K562 (cell line): Measurements from ENCODE around the gene CDSN. TPM values are rescaled to one million over a fixed set of nuclear protein-coding genes. Genes with fewer than 3 reads are reported as not detected.

ENCODE experiments used
- ATAC-seq: fragments of 200-7000 bp; cut with Tn5 transposase; 3 replicates; pipeline ENCODE4 v1.9.1; 2020; ENCODE audit warnings: moderate library complexity
- BruUV-seq: library from RNA; stranded (reverse); fragments of 400-500 nt; replicated peaks from 2 replicates; lab custom pipeline; 2021; lab: Mats Ljungman, UMichigan
- CTCF ChIA-PET: fragments of 300-600 bp; formaldehyde crosslinking; extraction: SDS; loops from one replicate; lab custom pipeline; 2021; ENCODE audit warnings: low intra/inter-chr PET ratio; lab: Yijun Ruan, JAX
- POLR2A ChIA-PET: fragments of 300-600, 350-650 bp; sonication (Branson Sonifier 250); formaldehyde crosslinking; extraction: SDS; loops from one replicate; lab custom pipeline; 2021; ENCODE audit warnings: antibody characterized with exemption, inconsistent platforms; lab: Yijun Ruan, JAX
- DNase-seq, 4 experiments: peaks; one replicate each; pipeline versions ENCODE4 v3.0.0 to v3.0.0-alpha.2; 2011 to 2018; ENCODE audit warnings: low spot score in 3 of 4, mixed read lengths in 3 of 4; ENCODE audit errors: extremely low read depth in 1 of 4
- FAIRE-seq: peaks from 2 replicates; lab custom pipeline; 2011; peaks lifted over from hg19 to GRCh38; lab: Jason Lieb, UNC
- H2AFZ ChIP-seq: 2 replicates; pipeline ENCODE4 v1.6.0; 2011; ENCODE audit warnings: low read depth, low read length, control low read depth, inconsistent platforms
- H3K27ac ChIP-seq: fragments of 200-600 bp; 3 replicates; pipeline ENCODE4 v1.8.0; 2011; ENCODE audit warnings: low read depth, mild to moderate bottlenecking, control low read depth, inconsistent platforms, low read length, moderate library complexity, mixed read lengths; ENCODE audit errors: extremely low read depth
- H3K27me3 ChIP-seq, 2 experiments: fragments of 300-600 bp in 1 of 2; 2 replicates in 1 of 2; 3 replicates in 1 of 2; pipeline versions ENCODE4 v1.6.0 to v1.8.0; 2011; ENCODE audit warnings: inconsistent platforms in 2 of 2, low read length in 2 of 2, mild to moderate bottlenecking in 1 of 2, mixed read lengths in 1 of 2, moderate library complexity in 1 of 2; ENCODE audit not compliant: control insufficient read depth in 2 of 2, insufficient read depth in 2 of 2
- H3K36me3 ChIP-seq: fragments of 300-600 bp; 3 replicates; pipeline ENCODE4 v1.8.0; 2011; ENCODE audit warnings: mild to moderate bottlenecking, low read length, inconsistent platforms; ENCODE audit not compliant: control insufficient read depth, insufficient read depth
- H3K4me1 ChIP-seq, 2 experiments: fragments of 200-600 bp in 1 of 2; replicated peaks in 1 of 2; 2 replicates in 1 of 2; 3 replicates in 1 of 2; pipeline versions ENCODE4 v1.5.1 to v1.8.0; 2011; ENCODE audit warnings: inconsistent platforms in 2 of 2, low read length in 2 of 2, mild to moderate bottlenecking in 1 of 2, mixed read lengths in 1 of 2, moderate library complexity in 1 of 2; ENCODE audit not compliant: control insufficient read depth in 2 of 2, insufficient read depth in 2 of 2
- H3K4me2 ChIP-seq: 2 replicates; pipeline ENCODE4 v1.6.1; 2011; ENCODE audit warnings: low read length, control low read depth, inconsistent platforms, mixed read lengths; ENCODE audit not compliant: insufficient read depth
- H3K4me3 ChIP-seq: fragments of 200-600 bp; sonication (generic), shearing (Covaris generic); 2 replicates; pipeline ENCODE4 v1.5.1; 2016; ENCODE audit warnings: control low read depth, inconsistent platforms
- H3K79me2 ChIP-seq: fragments of 200-600 bp; 3 replicates; pipeline ENCODE4 v1.8.0; 2011; ENCODE audit warnings: low read length, inconsistent platforms; ENCODE audit not compliant: control insufficient read depth, insufficient read depth
- H3K9ac ChIP-seq, 2 experiments: 2 replicates each; pipeline versions ENCODE4 v1.6.0 to v1.6.1; 2011; ENCODE audit warnings: low read depth in 2 of 2, low read length in 2 of 2, control low read depth in 1 of 2, inconsistent platforms in 1 of 2, mild to moderate bottlenecking in 1 of 2, mixed read lengths in 1 of 2; ENCODE audit not compliant: insufficient read depth in 1 of 2
- H3K9me1 ChIP-seq: one replicate; pipeline ENCODE4 v1.6.0; 2011; ENCODE audit warnings: inconsistent platforms, mild to moderate bottlenecking, low read length, moderate library complexity; ENCODE audit not compliant: control insufficient read depth, insufficient read depth
- H3K9me3 ChIP-seq: replicated peaks from 2 replicates; pipeline ENCODE4 v1.5.1; 2011; ENCODE audit warnings: low read depth, low read length, inconsistent platforms; ENCODE audit not compliant: control insufficient read depth, insufficient read depth
- H4K20me1 ChIP-seq: replicated peaks from 2 replicates; pipeline ENCODE4 v1.6.1; 2011; ENCODE audit warnings: low read length, inconsistent platforms, mixed read lengths; ENCODE audit not compliant: control insufficient read depth, insufficient read depth
- ADNP ChIP-seq: fragments of 200-800 bp; sonication (Bioruptor generic); IDR thresholded peaks from 2 replicates; pipeline ENCODE4 v1.6.1; 2016; ENCODE audit warnings: missing genetic modification characterization, missing compliant biosample characterization
- CREM ChIP-seq: IDR thresholded peaks from 2 replicates; pipeline ENCODE4 v1.6.1; 2014; ENCODE audit warnings: antibody characterized with exemption, low read depth
- EP400 ChIP-seq: fragments of 450-650 bp; IDR thresholded peaks from 2 replicates; pipeline ENCODE4 v1.6.1; 2017; ENCODE audit warnings: antibody characterized with exemption, mild to moderate bottlenecking, moderate library complexity
- MEF2D ChIP-seq: conservative IDR thresholded peaks from 2 replicates; pipeline ENCODE4 v1.6.1; 2016; ENCODE audit warnings: low read depth, missing genetic modification characterization, missing compliant biosample characterization
- RBM25 ChIP-seq: fragments of 200-400 bp; formaldehyde crosslinking; IDR thresholded peaks from 2 replicates; pipeline ENCODE4 v1.6.1; 2018; ENCODE audit warnings: low read length, low read depth, moderate library complexity; ENCODE audit not compliant: severe bottlenecking
- SMC3 ChIP-seq: conservative IDR thresholded peaks from 2 replicates; pipeline ENCODE4 v1.6.1; 2011; ENCODE audit warnings: low read depth, low read length, improper control_type of control experiment; ENCODE audit not compliant: insufficient read depth
- ZC3H4 ChIP-seq: sonication (generic); formaldehyde crosslinking; IDR thresholded peaks from 2 replicates; pipeline ENCODE4 v1.9.0; 2021; ENCODE audit warnings: missing genetic modification reagents, borderline replicate concordance
- ZNF347 ChIP-seq: fragments of 450-650 bp; formaldehyde crosslinking; IDR thresholded peaks from 2 replicates; pipeline ENCODE4 v1.4.0; 2020; ENCODE audit warnings: low read depth, mild to moderate bottlenecking, moderate library complexity
- WGBS: fragments of 100-300 bp; shearing (Covaris generic); methylation state at CpG from one replicate; pipeline ENCODE4 v1.1.6; 2016; ENCODE audit warnings: low coverage, mixed read lengths; ENCODE audit not compliant: insufficient coverage; ENCODE audit errors: missing lambda C conversion rate; 5-methylcytosine and 5-hydroxymethylcytosine counted together
- in situ Hi-C: fragments of 300-500 bp; cut with MboI; formaldehyde crosslinking; loops from 4 replicates; pipeline ENCODE4 v1.15.0; 2018; ENCODE audit warnings: inconsistent platforms, mixed read lengths
- intact Hi-C: fragments of 100-400 bp; cut with micrococcal nuclease; formaldehyde crosslinking; loops from 2 replicates; pipeline ENCODE4 v1.14.2; 2022
- polyA plus RNA-seq, 8 experiments: library from polyadenylated mRNA; depleted of rRNA in 4 of 8; stranded (reverse) in 5 of 8; unstranded in 3 of 8; fragments of >200 nt; fragmentation: Nextera tagmentation in 2 of 8; fragmentation: Illumina TruSeq in 1 of 8; extraction: Ambion mirVana in 2 of 8; extraction: Trizol in 1 of 8; gene quantifications; 2 replicates each; pipeline versions ENCODE4 v1.2.1 to v1.2.3, GENCODE V29; 2011 to 2014; ENCODE audit warnings: inconsistent platforms in 1 of 8, missing spikeins in 1 of 8
- total RNA-seq, 7 experiments: library from RNA; depleted of rRNA in 6 of 7; stranded (reverse); fragments of >200 nt in 6 of 7; fragmentation: Illumina TruSeq in 2 of 7; extraction: Trizol in 2 of 7; gene quantifications; 2 replicates each; pipeline versions ENCODE4 v1.2.1 to v1.2.3, GENCODE V29; 2011 to 2021; ENCODE audit warnings: low replicate concordance in 1 of 7
- TF ChIP-seq, protein P1 (sequence below): fragments of 450-650 bp; IDR thresholded peaks from 2 replicates; pipeline ENCODE4 v1.6.1; 2016; ENCODE audit warnings: mild to moderate bottlenecking
- TF ChIP-seq, protein P2 (sequence below): fragments of 450-650 bp; IDR thresholded peaks from 2 replicates; pipeline ENCODE4 v1.6.1; 2016; ENCODE audit warnings: antibody characterized with exemption

Gene CDSN
- total and polyA plus RNA-seq, 9 of the 15 experiments (the other 6 are each of a cell fraction or from before 2014, with no cell fraction given): not detected

DNA sequence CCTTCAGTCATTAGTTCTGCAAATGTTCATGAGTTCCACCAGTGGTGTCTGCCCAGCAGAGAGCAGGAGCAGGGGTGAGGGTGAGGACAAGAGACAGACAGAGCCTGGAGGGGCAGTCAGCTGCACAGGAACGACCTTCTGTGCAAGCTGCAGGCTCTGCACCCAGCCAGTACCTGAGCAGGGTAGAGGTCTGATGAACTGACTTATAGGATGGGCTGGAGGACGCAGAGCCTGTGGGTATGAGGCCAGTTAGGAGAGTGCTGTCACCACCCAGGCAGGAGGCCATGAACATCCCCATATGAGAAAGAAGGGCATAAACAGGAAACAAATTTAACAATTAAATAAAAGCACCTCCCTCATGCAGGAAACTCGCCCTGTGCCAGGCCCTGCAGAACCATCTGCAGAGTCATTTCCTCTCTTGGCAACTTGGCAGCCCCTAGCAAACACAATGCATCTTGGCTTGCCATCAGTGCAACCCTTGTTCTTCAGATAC is 25.8 kb downstream of the CDSN start:
- Histone ChIP-seq H3K27ac (no peak overlapping the region), H3K4me2 (no peak overlapping the region), H3K27me3 (peaks cover 0 to 16% of the 10 kb centered on the region in 2 experiments; a peak in 2 of 5 replicates), H3K9ac (no peak overlapping the region), H3K9me1 (no peaks in the 10 kb centered on the region), H4K20me1 (no peaks in the 10 kb centered on the region), H3K36me3 (no peaks in the 10 kb centered on the region), H3K79me2 (no peaks in the 10 kb centered on the region), H3K4me1 (peaks cover 0 to 2% of the 10 kb centered on the region in 2 experiments; a peak in 3 of 5 replicates), H2AFZ (no peak overlapping the region)
- POLR2A ChIA-PET: interaction anchor here (0.7 to 1.2 kb wide), 3 partner anchors 18 to 414 kb away, joined by 3 to 4 read pairs (median 4); partner anchors contain the start of genes C6orf15 and PSORS1C1
- intact Hi-C loops: no loop called here
- CTCF ChIA-PET: no interaction called here
- WGBS: 3% methylated on average over 3 of the region's 3 CpGs
- FAIRE-seq: no peak
- TF ChIP-seq ZC3H4 (CRISPR knock-in tag) (0 out of 2 replicates have a peak, but pooled peaks have one; percentile 32), EP400 (no peak)
- TF ChIP-seq, all 486 proteins: peak for 1
- in situ Hi-C loops: no loop called here
- ATAC-seq: no peak
- no TSS peak for BruUV-seq
- Histone ChIP-seq H3K9me3 (no peaks in the 10 kb centered on the region), H3K4me3 (no peak overlapping the region)
- no peak for DNase-seq

DNA sequence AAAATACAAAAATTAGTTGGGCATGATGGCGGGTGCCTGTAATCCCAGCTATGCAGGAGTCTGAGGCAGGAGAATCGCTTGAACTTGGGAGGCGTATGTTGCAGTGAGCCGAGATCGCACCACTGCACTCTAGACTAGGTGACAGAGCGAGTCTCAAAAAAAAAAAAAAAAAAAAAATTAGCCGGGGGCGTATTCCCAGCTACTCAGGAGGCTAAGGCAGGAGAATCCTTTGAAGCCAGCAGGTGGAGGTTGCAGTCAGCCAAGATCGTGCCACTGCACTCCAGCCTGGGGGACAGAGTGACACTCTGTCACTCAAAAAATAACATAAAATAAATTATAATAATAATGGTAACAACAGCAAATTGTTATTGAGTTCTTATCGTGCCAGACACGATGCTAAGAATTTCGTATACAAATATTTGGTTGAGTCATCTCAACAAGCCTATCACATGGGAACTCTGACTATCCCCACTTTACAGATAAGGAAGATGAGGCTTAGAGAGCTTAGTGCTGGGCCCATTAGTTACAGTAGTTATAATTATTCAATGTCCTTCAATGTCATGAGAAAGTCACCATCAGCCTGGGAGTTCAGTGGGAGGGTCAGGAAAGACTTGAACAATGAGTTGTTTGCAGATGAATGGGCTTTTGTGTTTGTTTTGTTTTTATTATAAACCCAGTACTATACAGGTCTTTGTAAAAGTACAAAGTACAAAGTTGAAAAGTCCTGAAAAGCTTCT is 27.3 kb downstream of the CDSN start:
- 6% methylated on average over 12 of the region's 12 CpGs for WGBS
- H3K9me3 ChIP-seq: no peaks in the 10 kb centered on the region
- H3K4me2 ChIP-seq: no peak overlapping the region
- FAIRE-seq: no peak
- POLR2A ChIA-PET: interaction anchor here (0.8 to 1.5 kb wide), 4 partner anchors 11 to 433 kb away, joined by 3 to 5 read pairs (median 4); partner anchors contain the start of gene PSORS1C1
- no peaks in the 10 kb centered on the region for H3K9me1 ChIP-seq
- ATAC-seq: peak; percentile 72
- CTCF ChIA-PET: no interaction called here
- H3K4me3 ChIP-seq: no peak overlapping the region
- no TSS peak for BruUV-seq
- DNase-seq: peak in 2 of 4 experiments; percentile 38 to 45
- intact Hi-C loops: no loop called here
- no peak overlapping the region for H2AFZ ChIP-seq
- H3K36me3 ChIP-seq: no peaks in the 10 kb centered on the region
- H4K20me1 ChIP-seq: no peaks in the 10 kb centered on the region
- H3K79me2 ChIP-seq: no peaks in the 10 kb centered on the region
- in situ Hi-C loops: no loop called here
- H3K4me1 ChIP-seq: peaks cover 0 to 2% of the 10 kb centered on the region in 2 experiments; a peak in 2 of 5 replicates
- peaks cover 0 to 16% of the 10 kb centered on the region in 2 experiments; a peak in 2 of 5 replicates for H3K27me3 ChIP-seq
- H3K27ac ChIP-seq: no peak overlapping the region
- H3K9ac ChIP-seq: no peak overlapping the region
- TF ChIP-seq MEF2D (tag): no peak
- TF ChIP-seq, protein P1, sequence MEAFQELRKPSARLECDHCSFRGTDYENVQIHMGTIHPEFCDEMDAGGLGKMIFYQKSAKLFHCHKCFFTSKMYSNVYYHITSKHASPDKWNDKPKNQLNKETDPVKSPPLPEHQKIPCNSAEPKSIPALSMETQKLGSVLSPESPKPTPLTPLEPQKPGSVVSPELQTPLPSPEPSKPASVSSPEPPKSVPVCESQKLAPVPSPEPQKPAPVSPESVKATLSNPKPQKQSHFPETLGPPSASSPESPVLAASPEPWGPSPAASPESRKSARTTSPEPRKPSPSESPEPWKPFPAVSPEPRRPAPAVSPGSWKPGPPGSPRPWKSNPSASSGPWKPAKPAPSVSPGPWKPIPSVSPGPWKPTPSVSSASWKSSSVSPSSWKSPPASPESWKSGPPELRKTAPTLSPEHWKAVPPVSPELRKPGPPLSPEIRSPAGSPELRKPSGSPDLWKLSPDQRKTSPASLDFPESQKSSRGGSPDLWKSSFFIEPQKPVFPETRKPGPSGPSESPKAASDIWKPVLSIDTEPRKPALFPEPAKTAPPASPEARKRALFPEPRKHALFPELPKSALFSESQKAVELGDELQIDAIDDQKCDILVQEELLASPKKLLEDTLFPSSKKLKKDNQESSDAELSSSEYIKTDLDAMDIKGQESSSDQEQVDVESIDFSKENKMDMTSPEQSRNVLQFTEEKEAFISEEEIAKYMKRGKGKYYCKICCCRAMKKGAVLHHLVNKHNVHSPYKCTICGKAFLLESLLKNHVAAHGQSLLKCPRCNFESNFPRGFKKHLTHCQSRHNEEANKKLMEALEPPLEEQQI: no peak
- no peak for TF ChIP-seq SMC3
- TF ChIP-seq, protein P2, sequence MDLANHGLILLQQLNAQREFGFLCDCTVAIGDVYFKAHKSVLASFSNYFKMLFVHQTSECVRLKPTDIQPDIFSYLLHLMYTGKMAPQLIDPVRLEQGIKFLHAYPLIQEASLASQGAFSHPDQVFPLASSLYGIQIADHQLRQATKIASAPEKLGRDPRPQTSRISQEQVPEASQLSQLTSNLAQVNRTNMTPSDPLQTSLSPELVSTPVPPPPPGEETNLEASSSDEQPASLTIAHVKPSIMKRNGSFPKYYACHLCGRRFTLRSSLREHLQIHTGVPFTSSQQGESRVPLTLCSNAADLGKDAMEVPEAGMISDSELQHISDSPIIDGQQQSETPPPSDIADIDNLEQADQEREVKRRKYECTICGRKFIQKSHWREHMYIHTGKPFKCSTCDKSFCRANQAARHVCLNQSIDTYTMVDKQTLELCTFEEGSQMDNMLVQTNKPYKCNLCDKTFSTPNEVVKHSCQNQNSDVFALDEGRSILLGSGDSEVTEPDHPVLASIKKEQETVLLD: no peak
- TF ChIP-seq ADNP: peak; percentile 80; the same call in 1 of the 2 replicates
- peak; percentile 97 for TF ChIP-seq RBM25
- no peak for TF ChIP-seq ZNF347 (CRISPR knock-in tag)
- no peak for TF ChIP-seq CREM
